Erythroblast (primary cell): ENCODE measurements around the gene ADA.

Experiments
- GATA1 ChIP-seq: IDR thresholded peaks from 2 replicates; pipeline ENCODE4 v1.6.1; 2011; ENCODE audit warnings: low read depth, mild to moderate bottlenecking, control low read depth, low read length, moderate library complexity
- POLR2A ChIP-seq: IDR thresholded peaks from 2 replicates; pipeline ENCODE4 v1.6.1; 2011; ENCODE audit warnings: mild to moderate bottlenecking, low read length

DNA sequence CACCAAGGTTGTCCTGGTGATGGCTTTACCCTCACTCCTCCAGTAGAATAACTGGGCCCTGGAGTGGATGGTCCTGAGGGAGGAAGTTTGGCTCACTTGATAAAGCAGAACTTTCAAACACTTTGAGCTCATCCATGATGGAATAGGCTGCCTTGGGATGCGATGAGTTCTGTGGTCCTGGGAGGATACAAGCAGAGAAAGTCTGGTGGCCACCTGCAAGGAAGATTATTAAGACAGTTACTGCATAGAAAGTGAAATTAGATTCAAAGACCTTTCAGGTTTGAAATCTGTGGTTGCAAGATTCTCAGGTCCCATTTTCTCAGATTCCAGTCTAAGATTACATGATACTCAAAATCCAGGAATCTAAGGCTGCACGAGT, 43.8 kb upstream of the ADA start:
- TF ChIP-seq POLR2A (no peak), GATA1 (no peak)
